GM21390 (cell line): ENCODE data around the gene EIF3B.
"Not testable (repeated sequence)": the region's sequence is repeated elsewhere in the genome, so short reads cannot be mapped to it uniquely, and the experiment has no call there.

Source experiments
- ATAC-seq: cut with Tn5 transposase; IDR thresholded peaks from one replicate; pipeline ENCODE4 v1.9.1; 2021; ENCODE audit not compliant: unreplicated experiment

Gene EIF3B

GRCh38 chr7:2347351-2348063 lies 7.1 kb upstream of the EIF3B start:
- not testable (repeated sequence) for ATAC-seq

- no peak for ATAC-seq
Measured at GRCh38 chr7:2350055-2350454, 4.6 kb upstream of the EIF3B start.

GRCh38 chr7:2350861-2351260 lies 3.8 kb upstream of the EIF3B start:
- no peak for ATAC-seq

- ATAC-seq: peak; percentile 5
Measured at GRCh38 chr7:2353113-2353935, 1.3 kb upstream of the EIF3B start.

GRCh38 chr7:2353936-2354185 lies 766 bp upstream of the EIF3B start:
- ATAC-seq: peak; percentile 55

- peak; percentile 16 for ATAC-seq
Measured at GRCh38 chr7:2354939-2355704, 495 bp downstream of the EIF3B start.

- no peak for ATAC-seq
Measured at GRCh38 chr7:2355705-2356008, 1.0 kb downstream of the EIF3B start.

GRCh38 chr7:2357165-2357564 lies 2.5 kb downstream of the EIF3B start:
- no peak for ATAC-seq

GRCh38 chr7:2357571-2357970 lies 2.9 kb downstream of the EIF3B start:
- no peak for ATAC-seq

- no peak for ATAC-seq
Measured at GRCh38 chr7:2358968-2359527, 4.4 kb downstream of the EIF3B start.

GRCh38 chr7:2359610-2360009 lies 5.0 kb downstream of the EIF3B start:
- ATAC-seq: no peak

- ATAC-seq: no peak
Measured at GRCh38 chr7:2360796-2361195, 6.2 kb downstream of the EIF3B start.

- no peak for ATAC-seq
Measured at GRCh38 chr7:2362385-2363088, 7.9 kb downstream of the EIF3B start.

GRCh38 chr7:2369139-2369538 lies 14.5 kb downstream of the EIF3B start:
- ATAC-seq: no peak

- no peak for ATAC-seq
Measured at GRCh38 chr7:2371329-2371728, 16.7 kb downstream of the EIF3B start.

- no peak for ATAC-seq
Measured at GRCh38 chr7:2372724-2373123, 18.1 kb downstream of the EIF3B start.

GRCh38 chr7:2373124-2373556 lies 18.5 kb downstream of the EIF3B start:
- ATAC-seq: no peak

GRCh38 chr7:2373646-2374045 lies 19.0 kb downstream of the EIF3B start:
- no peak for ATAC-seq

GRCh38 chr7:2374401-2374800 lies 19.8 kb downstream of the EIF3B start:
- ATAC-seq: no peak

- no peak for ATAC-seq
Measured at GRCh38 chr7:2374830-2375728, 20.5 kb downstream of the EIF3B start.
